ENCODE measurements around the gene SIRPA. TPM values are rescaled to one million over a fixed set of nuclear protein-coding genes. Genes with fewer than 3 reads are reported as not detected.

Gene SIRPA
- total and polyA plus RNA-seq, 2 experiments from 2014 or later, result 16.0 to 18.6 TPM

GRCh38 chr20:1946442-1946761 is 51.2 kb downstream of the SIRPA start:
- H3K27ac ChIP-seq, result no peak overlapping the region
- peak overlapping the region; percentile 82 for H3K4me2 ChIP-seq
- no peak for DNase-seq (ENCODE audit: low spot score)
- H4K20me1 ChIP-seq (ENCODE audit: insufficient read depth, poor library complexity, severe bottlenecking), result no peaks in the 10 kb centered on the region
- no peak overlapping the region for H3K4me3 ChIP-seq
- H3K4me1 ChIP-seq (ENCODE audit: insufficient read depth), result peaks cover 22% of the 10 kb centered on the region
- no peaks in the 10 kb centered on the region for H3K36me3 ChIP-seq (replicated peaks; ENCODE audit: insufficient read depth, low read depth)
- no peaks in the 10 kb centered on the region for H3K79me2 ChIP-seq
- peaks cover 22% of the 10 kb centered on the region for H3K27me3 ChIP-seq
- no peaks in the 10 kb centered on the region for H3K9me2 ChIP-seq (replicated peaks; ENCODE audit: insufficient read depth)
- no peaks in the 10 kb centered on the region for H3K9me3 ChIP-seq (ENCODE audit: low read depth)
- 52% methylated on average over 7 of the region's 7 CpGs for WGBS (ENCODE audit: low lambda C conversion rate, missing lambda C conversion rate)
- TF ChIP-seq EZH2 (IDR thresholded peaks at IDR 0.05; ENCODE audit: borderline replicate concordance) (no peak), EZH2phosphoT487 (IDR thresholded peaks at IDR 0.05; ENCODE audit: low read depth, severe bottlenecking, unreplicated experiment) (no peak)
- TF ChIP-seq, protein P1, sequence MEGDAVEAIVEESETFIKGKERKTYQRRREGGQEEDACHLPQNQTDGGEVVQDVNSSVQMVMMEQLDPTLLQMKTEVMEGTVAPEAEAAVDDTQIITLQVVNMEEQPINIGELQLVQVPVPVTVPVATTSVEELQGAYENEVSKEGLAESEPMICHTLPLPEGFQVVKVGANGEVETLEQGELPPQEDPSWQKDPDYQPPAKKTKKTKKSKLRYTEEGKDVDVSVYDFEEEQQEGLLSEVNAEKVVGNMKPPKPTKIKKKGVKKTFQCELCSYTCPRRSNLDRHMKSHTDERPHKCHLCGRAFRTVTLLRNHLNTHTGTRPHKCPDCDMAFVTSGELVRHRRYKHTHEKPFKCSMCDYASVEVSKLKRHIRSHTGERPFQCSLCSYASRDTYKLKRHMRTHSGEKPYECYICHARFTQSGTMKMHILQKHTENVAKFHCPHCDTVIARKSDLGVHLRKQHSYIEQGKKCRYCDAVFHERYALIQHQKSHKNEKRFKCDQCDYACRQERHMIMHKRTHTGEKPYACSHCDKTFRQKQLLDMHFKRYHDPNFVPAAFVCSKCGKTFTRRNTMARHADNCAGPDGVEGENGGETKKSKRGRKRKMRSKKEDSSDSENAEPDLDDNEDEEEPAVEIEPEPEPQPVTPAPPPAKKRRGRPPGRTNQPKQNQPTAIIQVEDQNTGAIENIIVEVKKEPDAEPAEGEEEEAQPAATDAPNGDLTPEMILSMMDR (IDR thresholded peaks at IDR 0.05; ENCODE audit: poor library complexity), result no peak
- no peak overlapping the region for H2AFZ ChIP-seq

GRCh38 chr20:1946762-1947534 is 51.7 kb downstream of the SIRPA start:
- Histone ChIP-seq H3K9me3 (ENCODE audit: low read depth) (no peaks in the 10 kb centered on the region), H3K4me3 (no peak overlapping the region), H3K27ac (no peak overlapping the region), H3K36me3 (replicated peaks; ENCODE audit: insufficient read depth, low read depth) (no peaks in the 10 kb centered on the region), H3K79me2 (no peaks in the 10 kb centered on the region), H4K20me1 (ENCODE audit: insufficient read depth, poor library complexity, severe bottlenecking) (no peaks in the 10 kb centered on the region), H3K27me3 (peaks cover 22% of the 10 kb centered on the region), H2AFZ (no peak overlapping the region), H3K9me2 (replicated peaks; ENCODE audit: insufficient read depth) (no peaks in the 10 kb centered on the region), H3K4me2 (peak overlapping the region; percentile 82), H3K4me1 (ENCODE audit: insufficient read depth) (peaks cover 22% of the 10 kb centered on the region)
- 6% methylated on average over 38 of the region's 39 CpGs for WGBS (ENCODE audit: low lambda C conversion rate, missing lambda C conversion rate)
- TF ChIP-seq, protein P1 (IDR thresholded peaks at IDR 0.05; ENCODE audit: poor library complexity), result no peak
- TF ChIP-seq EZH2 (IDR thresholded peaks at IDR 0.05; ENCODE audit: borderline replicate concordance) (no peak), EZH2phosphoT487 (IDR thresholded peaks at IDR 0.05; ENCODE audit: low read depth, severe bottlenecking, unreplicated experiment) (no peak)
- DNase-seq (ENCODE audit: low spot score), result peak; percentile 64

DNA sequence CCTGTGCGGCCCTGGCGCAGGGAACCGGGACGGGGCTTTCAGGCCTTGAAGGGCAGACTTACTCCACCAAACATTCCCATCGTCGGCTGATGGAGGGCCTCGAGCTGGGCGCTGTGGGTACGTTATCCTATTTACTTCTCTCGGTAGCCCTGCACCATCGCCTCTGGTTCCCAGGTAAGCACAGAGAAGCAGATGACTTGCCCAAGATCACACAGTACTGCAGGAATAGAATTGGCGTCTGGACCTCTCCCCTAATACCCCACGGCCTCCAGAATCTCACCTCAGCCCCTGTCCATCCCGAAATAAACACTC is 52.3 kb downstream of the SIRPA start:
- Histone ChIP-seq H3K27me3 (peaks cover 22% of the 10 kb centered on the region), H3K36me3 (replicated peaks; ENCODE audit: insufficient read depth, low read depth) (no peaks in the 10 kb centered on the region), H4K20me1 (ENCODE audit: insufficient read depth, poor library complexity, severe bottlenecking) (no peaks in the 10 kb centered on the region), H3K27ac (no peak overlapping the region), H3K4me1 (ENCODE audit: insufficient read depth) (peaks cover 22% of the 10 kb centered on the region), H3K9me2 (replicated peaks; ENCODE audit: insufficient read depth) (no peaks in the 10 kb centered on the region), H2AFZ (no peak overlapping the region), H3K4me2 (peak overlapping the region; percentile 82), H3K4me3 (no peak overlapping the region), H3K79me2 (no peaks in the 10 kb centered on the region), H3K9me3 (ENCODE audit: low read depth) (no peaks in the 10 kb centered on the region)
- no peak for DNase-seq (ENCODE audit: low spot score)
- 58% methylated on average over 14 of the region's 14 CpGs for WGBS (ENCODE audit: low lambda C conversion rate, missing lambda C conversion rate)
- TF ChIP-seq, protein P1 (IDR thresholded peaks at IDR 0.05; ENCODE audit: poor library complexity), result no peak
- no peak for TF ChIP-seq EZH2 (IDR thresholded peaks at IDR 0.05; ENCODE audit: borderline replicate concordance)
- TF ChIP-seq EZH2phosphoT487 (IDR thresholded peaks at IDR 0.05; ENCODE audit: low read depth, severe bottlenecking, unreplicated experiment), result no peak
